ENCODE data around the gene TAX1BP1.
A peak's percentile ranks its signal among the peaks of the same experiment; 100 is the strongest.

The TAX1BP1 gene

DNA sequence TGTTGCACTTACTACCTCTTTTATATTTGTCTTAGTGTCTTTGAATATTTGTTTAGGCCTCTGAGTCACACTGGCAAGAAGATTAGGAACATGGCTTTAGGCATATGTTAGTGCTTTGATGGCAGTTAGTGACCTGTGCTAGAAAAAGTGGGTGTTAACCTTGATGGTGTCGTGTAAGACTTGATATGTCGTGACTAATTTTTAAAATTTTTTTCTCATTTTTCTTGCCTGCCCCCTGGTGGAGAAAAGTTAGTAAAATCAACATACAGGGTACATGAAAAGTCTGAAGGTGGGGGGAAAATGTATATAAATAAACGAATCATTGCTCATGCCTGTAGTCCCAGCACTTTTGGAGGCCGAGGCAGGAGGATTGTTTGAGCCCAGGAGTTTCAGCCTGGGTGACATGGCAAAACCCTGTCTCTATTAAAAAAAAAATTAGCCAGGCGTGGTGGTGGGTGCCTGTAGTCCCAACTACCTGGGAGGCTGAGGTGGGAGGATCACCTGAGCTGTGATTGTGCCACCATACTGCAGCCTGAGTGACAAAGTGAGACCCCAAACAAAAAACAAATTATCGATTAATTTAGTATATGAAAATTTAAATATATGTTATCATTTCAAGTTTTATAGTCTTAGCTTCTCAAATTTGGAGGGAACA is 44.6 kb downstream of the TAX1BP1 start:
- DNase-seq, result peak in 3 of 6 experiments; percentile 12 to 52 (median 43)

DNA sequence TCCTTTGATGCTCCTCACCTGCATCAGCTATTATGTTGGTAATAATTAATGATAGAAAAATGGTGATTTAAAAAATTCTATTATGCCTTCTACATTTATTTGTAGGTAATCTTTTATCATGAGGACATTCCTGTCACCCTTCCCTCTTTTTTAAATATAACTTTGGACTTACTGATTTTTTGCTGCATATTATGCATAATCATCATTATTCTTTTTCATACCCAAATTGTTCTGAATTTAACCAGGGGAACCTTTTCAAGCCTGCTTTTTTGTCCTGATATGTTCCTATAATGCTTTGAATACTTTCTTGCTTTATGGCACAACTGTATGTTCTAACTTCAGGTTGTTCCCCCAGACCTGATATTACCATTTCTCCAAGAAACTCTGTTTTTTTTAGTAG is 48.5 kb downstream of the TAX1BP1 start:
- DNase-seq, result no peak

DNA sequence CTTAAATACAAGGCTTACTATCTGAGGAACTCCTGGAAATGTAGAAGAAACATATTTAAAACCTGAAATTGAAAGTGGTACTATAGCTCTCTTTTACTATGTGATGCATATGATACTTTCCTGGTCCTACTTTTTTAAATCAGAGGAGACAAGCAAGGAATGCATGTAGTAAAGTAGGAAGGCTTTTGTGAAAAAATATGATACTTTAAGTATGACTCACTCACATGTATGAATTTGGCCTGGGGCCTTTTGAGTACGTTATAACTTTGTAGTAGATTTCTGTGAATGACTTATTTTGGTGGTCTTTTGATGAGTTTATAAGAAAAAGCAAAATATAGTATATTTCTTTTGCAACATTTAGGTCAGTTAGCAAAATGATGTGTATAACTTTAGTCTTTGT is 53.8 kb downstream of the TAX1BP1 start:
- DNase-seq, result no peak

DNA sequence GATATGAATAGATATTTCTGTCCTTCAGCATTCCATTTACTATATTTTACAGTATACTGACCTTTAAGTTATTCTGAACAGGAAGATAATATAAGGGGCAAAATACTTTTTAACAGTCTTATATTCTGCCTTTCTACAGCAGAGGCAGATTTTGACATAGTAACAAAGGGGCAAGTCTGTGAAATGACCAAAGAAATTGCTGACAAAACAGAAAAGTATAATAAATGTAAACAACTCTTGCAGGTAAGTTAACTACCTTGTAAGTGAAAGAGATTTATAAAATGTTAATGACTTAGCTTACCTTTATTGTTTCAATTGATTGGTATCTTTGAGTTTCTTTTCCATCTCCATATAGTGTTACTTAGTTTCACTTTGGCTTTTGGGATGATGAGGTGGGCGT is 56.0 kb downstream of the TAX1BP1 start:
- DNase-seq, result no peak

DNA sequence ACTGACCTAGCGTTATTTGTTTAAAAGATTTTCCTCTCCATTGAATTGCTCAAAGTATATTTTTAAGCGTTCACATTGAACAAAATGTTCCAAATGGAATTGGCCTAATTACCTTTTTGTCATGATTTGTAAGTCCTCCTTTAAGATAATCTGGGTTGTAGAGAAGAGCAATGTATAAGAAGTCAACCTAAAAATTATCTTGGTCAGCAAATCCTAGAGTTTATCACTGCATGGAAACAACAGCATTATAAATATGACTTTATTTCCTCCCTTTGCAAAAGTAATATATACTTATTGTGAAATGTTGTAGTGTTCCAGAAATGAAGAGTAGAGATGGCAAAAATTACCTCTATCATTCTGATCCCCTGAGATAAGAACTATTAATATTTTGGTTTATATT is 59.2 kb downstream of the TAX1BP1 start:
- no peak for DNase-seq

DNA sequence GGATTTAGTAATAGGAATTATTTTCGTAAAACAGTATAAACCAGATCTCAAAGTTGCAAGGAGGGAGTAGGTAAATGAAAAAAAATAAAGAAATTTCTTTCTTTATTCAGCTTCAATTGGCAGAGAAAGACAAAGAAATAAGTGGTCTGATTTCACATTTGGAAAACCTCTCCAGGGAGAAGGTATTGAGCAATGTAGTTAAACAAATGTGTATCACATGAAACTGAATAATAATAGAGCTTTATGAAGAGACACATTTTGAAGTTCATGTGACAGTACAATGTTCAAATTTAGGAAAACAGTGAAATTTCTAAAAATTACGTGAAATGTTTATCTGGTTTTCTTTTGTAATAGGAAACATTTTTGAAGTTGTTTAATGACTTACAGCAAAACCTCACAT is 63.0 kb downstream of the TAX1BP1 start:
- no peak for DNase-seq

DNA sequence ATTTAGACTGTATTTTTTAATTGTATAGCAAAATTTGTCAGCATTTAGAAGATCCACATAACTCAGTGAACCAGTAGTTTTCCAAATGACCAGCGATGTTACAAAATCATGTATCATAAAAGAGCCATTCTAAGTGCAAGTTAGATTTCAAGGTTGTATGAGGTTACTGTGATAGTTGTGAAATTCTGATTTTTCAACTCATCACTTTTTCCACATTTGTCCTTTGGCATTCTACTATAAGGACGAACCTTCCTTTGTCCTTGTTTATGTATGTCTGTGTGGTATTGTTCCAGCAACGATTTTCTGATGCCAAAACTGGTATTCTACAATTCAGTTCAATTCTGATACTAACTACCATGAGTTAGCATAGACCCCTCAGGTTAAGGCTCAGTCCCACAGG is 64.2 kb downstream of the TAX1BP1 start:
- no peak for DNase-seq

DNA sequence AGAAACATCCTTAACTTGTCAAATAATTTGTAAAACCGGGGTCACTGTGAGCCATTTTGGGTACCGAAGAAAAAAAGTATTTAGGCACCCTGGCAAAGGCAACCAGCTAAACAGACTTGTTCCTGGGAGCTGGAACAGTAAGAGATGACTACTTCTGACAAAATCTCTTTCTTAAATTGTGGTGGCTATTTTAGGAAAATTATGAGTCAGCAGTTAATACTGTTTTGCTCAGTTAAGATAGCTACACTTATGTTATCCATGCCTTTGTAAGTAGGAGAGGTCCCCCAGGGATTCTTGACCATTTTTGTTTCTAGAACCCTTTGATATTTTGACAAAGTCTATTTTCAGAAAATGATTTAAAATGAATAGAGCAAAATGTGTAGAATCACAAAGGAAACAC is 68.7 kb downstream of the TAX1BP1 start:
- DNase-seq, result no peak

DNA sequence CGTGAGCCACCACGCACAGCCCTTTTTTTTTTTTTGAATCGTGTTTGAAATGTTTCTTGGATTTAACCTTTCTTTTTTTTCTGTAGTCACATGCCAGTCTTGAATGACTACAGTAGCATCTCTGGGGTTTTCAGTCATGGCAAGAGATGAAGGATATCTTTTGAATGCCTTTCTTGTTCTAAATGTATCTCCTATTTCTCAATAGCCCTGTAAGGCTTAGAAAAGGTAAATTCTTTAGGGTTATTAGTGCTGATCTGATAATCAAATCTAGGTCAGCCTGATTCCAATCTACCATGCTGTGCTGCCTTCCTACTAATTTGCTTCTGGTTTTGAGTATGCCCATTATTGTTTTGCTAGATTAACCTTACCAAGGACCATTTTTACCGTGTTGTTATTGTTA is 70.2 kb downstream of the TAX1BP1 start:
- DNase-seq, result no peak

DNA sequence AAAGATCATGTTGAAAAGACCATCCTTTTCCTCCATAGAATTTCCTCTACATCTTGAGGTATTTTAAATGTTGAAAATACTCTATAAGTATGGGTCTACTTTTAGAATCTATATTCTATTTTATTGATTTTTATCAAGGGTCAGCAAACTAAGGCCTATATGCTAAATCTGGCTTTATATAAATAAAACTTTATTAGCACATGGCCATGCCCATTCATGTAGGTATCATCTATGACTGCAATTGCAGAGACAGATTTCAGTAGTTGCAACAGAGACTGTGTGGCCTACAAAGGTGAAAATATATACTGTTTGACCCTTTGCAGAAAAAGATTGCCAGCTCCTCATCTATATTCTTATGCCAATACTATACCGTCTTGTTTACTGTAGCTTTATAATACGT is 72.7 kb downstream of the TAX1BP1 start:
- no peak for DNase-seq

DNA sequence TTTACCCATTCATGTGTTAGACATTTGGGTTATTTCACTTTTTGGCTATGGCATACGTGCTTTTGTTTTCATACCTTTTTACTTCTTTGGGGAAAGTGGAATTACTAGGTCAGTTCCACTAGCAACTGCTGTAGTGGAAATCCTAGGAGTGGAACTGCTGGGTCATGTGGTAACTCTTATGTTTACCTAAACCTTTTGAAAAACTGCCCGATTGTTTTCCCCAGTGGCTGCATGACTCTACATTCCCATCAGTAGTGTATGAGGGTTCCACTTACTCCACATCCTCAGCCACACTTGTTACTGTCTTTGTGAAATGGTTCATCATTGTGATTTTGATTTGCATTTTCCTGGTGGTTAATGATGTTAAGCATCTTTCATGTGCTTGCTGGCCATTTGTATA is 82.3 kb downstream of the TAX1BP1 start:
- DNase-seq, result no peak

DNA sequence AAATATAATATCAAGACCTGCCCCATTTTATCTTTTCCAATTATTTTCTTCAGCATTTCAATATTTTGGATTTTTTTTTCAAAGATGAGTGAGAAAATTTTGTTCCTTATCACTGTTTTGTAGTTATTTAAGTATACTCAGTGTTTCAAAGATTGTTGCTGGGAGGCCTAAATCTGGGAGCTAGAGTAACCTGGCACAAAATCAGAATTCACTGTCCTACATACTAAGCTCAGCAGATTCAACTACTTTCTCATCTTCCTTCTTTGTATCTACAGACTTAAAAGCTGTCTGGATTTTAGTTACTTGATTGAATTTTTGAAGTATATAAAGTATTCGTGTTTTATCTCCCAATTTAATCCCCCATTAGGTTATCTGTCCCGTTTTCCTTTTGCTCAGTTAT is 85.9 kb downstream of the TAX1BP1 start:
- no peak for DNase-seq

DNA sequence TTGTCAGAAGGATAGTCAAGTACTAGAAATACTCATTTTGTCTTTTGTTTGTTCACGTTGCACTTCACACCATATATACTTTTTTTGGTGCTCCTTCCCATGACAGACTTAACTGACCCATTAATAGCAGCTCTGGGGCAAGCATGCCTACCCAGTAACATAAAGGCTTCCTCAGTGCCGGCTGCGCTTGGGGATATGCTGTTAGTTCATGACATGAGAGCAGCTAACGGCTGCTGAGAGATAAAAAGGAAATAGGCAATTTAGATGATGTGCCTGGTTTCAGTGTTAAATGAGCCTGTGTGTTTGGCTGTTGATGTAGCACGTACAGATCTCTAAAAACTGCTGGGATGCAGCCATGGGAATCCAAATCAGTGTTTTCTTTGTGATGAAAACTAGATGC is 86.4 kb downstream of the TAX1BP1 start:
- no peak for DNase-seq

DNA sequence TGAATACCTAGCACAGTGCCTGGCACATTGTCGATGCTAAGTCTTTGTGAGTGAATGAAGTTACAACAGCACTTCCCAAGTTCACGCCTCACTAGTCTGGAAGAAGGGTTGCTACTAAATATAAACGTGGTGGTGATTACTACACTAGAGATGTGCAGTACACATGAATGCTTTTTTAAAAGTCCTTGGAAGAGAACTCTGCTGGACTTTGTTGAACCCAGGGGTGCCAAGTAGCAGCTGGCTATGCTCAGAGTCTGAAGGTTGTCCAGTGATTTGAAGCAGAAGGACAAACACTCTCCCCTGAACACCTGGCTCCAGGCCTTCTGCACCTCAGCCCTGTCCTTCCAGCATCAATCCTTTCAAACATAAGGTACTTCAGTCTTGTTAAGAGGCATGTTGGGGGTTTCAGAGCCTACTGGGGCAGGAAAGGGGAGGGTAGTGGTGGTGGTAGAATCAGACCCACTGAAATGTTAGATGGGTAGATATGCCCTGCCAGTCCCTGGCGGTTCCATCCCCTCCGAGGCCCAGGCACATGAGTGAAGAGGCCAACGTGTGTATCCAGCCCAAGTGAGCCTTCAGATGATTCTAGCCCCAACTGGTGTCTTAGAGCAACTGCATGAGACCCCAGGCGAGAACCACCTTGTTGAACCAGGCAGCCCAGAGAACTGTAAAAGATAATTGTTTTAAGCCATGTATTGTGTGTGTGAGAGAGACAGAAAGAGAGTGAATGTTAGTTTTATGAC is 94.4 kb downstream of the TAX1BP1 start:
- DNase-seq, result no peak

DNA sequence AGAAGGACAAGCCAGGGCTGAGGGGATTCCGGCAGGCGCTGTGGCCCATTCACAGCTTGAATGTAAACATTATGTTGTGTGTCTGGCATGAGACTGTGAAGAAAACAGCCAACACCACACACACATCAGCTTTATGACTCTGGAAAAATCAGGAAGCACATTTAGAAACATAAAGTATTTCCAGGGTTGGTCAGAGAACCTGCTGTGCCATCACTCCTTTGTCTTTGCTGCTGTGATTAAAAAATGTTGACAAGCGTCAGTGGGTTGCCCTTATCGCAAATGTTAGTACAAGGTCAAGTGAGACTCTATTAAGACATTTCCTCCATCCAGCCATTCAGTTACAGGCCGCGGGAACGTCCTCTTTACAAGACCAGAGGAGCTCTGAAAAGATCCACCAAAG is 95.4 kb downstream of the TAX1BP1 start:
- DNase-seq, result no peak

DNA sequence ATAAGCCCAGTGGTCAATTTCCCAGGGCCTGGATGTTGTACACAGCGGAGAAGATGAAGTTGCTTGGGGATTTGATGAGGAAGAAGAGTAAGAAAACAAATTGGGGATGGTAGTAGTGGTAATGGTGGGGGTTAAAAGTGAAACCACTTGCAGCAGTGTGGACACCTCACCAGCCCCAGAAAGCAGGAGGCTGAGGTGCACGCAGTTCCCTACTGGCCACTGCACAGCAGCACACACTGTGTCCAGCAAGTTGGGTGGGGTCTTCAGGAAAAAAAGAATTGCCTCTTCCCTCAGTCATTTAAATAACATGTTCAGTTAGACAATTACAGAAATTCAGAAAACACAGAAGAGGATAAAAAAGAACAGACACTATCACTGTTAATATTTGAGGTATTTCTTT is 96.6 kb downstream of the TAX1BP1 start:
- no peak for DNase-seq

DNA sequence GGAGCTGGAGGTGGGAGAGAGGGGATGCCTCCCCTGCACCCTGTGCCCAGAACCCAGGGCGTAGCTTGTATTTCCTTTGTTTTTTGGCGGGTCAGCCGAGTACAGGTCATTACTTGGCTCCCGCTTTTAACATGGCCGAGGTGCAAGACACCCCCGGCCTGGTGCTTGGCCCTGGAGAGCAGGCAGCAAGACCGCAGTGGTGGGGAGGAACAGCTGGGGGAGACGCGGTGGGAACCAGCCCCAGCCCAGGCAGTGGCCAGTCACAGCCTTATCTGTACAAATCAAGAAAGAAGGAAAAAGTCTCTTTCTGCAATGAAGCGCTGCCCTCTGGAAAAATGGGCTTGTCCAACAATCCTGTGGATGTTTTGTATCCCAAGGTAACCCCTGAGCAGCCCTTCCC is 99.1 kb downstream of the TAX1BP1 start:
- no peak for DNase-seq

DNA sequence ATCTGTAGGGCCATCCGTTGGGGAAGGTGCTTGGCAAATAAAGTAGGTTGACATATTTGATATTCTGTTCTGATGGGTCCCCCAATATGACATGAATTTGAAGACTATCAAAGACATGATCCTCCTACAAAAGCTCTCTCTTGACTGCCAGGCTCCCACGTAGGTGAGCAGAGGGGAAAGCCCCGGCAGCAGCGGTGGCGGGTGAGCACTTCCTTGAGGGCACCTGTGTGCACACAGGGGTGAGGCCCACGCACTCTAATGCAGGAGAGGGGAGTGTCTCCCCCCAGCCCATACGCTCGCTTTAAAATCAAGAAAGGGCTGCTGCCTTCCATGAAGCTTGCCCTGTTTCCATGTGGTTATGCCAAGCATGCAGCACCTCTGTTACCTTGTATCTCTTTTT is 100.4 kb downstream of the TAX1BP1 start:
- DNase-seq, result peak in 4 of 6 experiments; percentile 0 to 37 (median 6)

DNA sequence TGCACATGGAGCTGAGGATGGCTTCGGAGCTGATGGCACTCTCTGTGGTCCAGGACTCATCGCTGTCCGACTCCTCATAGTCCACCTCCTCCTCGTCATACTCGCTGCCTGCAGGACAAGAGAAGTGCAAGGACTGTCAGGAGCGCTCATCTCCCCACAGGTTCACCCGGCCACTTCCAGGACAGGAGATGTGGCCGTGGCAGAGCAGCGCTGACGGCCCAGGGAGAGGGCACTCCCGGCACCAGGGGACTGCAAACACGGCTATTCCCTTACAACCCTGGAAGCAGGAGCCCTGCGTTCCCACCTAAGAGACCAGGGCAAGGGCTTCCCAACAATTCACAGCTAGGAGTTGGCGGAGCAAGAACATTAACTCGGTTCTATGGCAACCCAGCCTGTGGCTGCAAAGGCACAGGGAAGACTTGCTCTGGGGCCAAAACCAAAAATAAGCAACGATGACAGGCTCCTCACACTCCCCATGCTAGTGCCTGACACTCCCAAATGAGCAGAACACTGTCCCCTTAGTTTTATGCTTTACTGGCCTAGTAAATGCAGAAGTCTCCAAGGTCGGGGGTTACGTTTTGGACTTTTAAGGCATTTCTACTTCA is 100.9 kb downstream of the TAX1BP1 start:
- no peak for DNase-seq

DNA sequence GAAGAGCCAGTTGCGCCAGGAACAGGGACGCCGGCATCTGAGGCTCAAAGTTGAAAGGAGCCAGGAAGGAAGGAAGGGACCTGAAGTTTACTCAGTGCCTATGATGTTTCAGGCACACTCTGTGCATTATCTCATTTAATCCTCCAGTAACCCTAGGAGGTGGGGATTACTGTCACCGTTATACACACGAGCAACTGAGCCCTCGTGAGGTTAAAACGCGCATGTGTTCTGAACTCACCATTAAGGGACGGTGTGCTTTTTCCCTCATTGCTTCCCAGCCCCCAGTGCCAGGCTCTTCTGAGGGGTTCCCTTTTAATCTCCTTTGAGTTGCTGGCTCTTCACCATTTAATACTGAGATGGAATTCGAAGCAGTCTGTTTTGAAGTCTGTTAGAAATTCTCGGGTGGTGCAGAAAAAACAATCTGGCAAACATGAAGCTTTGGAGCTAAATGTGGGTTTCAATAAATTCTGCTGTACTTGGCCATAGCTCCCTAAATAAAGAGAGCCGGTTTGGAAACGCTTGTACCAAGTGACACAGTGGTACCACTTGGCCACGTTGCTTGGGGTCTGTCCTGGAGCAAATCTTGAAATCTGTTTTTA is 102.2 kb downstream of the TAX1BP1 start:
- DNase-seq, result no peak

DNA sequence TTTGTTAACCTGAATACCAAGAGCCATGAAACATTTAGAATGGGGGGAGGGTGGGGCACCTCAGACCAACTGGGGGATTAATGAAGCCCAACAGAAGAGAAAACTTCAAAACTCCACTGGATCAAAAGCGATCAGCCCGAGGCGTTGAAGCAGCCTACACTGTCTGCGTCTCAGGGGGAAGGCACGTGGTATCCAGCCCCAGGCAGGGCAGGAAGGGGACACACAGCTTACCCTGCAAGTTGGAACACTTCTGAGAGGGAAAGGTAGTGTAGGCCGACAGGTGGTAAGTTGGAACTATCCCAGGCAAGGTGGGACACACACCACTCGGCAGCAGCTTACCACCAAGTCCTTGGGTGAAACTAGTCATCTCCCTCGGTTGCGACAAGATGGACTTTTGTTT is 102.9 kb downstream of the TAX1BP1 start:
- DNase-seq, result no peak

DNA sequence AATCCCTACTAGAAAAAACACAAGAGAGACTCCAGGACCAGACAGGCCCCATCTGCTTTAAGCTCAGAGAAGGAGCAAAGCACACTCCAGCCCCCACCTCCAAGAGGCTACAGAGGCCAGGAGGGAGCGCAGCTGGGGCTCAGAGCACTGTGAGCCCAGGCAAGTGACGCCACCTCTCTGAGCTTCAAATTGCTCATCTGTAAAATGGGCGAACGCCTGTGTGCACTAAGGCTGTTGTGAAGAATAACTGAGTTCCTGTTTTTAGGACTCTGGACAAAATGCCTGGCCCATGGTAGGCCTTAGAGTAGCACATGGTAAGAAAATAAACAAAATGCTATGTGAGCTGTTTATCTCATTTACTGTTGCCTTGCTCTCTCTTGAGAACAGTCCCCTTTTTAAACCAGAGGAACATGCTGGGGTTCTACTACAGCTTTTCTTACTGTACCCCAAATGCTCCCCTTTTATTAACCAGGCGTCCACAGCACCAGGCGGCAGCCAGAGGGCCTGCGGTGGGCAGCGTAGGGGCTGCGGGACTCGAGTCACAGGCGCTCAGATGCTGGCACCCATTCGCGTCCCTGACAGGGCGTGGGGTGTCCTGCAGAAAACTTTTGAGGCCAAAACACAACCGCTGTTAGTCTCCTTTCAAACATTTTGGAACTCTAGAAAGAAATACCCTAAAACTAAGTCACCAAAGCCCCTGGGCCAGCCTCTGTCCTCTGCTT is 103.8 kb downstream of the TAX1BP1 start:
- DNase-seq, result no peak

DNA sequence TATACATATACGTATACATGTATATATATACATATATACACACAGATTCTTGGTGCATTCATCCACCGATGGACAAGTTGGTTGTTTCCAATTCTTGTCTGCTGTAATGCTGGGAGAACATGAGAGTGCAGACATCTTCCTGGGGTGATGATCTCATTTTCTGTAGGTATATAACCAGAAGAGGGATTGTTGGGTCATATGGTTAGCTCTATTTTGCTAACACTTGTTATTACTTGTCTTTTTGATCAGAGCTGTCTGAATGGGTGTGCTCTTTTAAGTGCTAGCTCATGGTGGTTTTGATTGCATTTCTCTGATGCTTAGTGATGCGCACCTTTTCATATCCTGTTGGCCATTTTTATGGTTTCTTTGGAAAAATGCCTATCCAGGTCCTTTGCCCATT is 106.4 kb downstream of the TAX1BP1 start:
- no peak for DNase-seq

Measured in stimulated activated naive CD4-positive, alpha-beta T cell (primary cell).